Lung (tissue), 12 donors: ENCODE measurements around the gene BMP2K. TPM values are rescaled to one million over a fixed set of nuclear protein-coding genes. Genes with fewer than 3 reads are reported as not detected.

Experiments
- ATAC-seq: fragments of 200-7000 bp; cut with Tn5 transposase; one replicate; pipeline ENCODE4 v1.9.1; 2020; ENCODE audit warnings: moderate number of reproducible peaks; ENCODE audit not compliant: insufficient read depth, low FRiP score
- DNase-seq, 3 donors: peaks; one replicate each; pipeline ENCODE4 v3.0.0-alpha.2; 2013 to 2017
- H3K27ac ChIP-seq, 2 donors: one replicate each; pipeline ENCODE4 v1.5.1; 2013; ENCODE audit warnings: mild to moderate bottlenecking in 2 of 2, moderate library complexity in 2 of 2, control low read depth in 1 of 2, inconsistent platforms in 1 of 2, low read depth in 1 of 2, low read length in 1 of 2
- H3K27me3 ChIP-seq, 3 donors: one replicate each; pipeline ENCODE4 v1.5.1; 2013; ENCODE audit warnings: low read length in 2 of 3; ENCODE audit not compliant: control insufficient read depth in 3 of 3, insufficient read depth in 3 of 3
- H3K36me3 ChIP-seq, 4 donors: one replicate each; pipeline ENCODE4 v1.5.1; 2013; ENCODE audit warnings: low read length in 4 of 4, mild to moderate bottlenecking in 1 of 4, moderate library complexity in 1 of 4; ENCODE audit not compliant: control insufficient read depth in 4 of 4, insufficient read depth in 4 of 4
- H3K4me1 ChIP-seq, 5 donors: one replicate each; pipeline ENCODE4 v1.5.1; 2013; ENCODE audit warnings: low read length in 5 of 5, mild to moderate bottlenecking in 2 of 5, moderate library complexity in 1 of 5; ENCODE audit not compliant: control insufficient read depth in 5 of 5, insufficient read depth in 5 of 5
- H3K4me3 ChIP-seq: one replicate; pipeline ENCODE4 v1.5.1; 2013; ENCODE audit warnings: mild to moderate bottlenecking, control low read depth, moderate library complexity
- H3K9ac ChIP-seq, 2 donors: one replicate each; pipeline ENCODE4 v1.5.1; 2013; ENCODE audit warnings: low read length in 2 of 2, control low read depth in 1 of 2; ENCODE audit not compliant: insufficient read depth in 1 of 2
- H3K9me3 ChIP-seq, 4 donors: one replicate each; pipeline ENCODE4 v1.5.1; 2013; ENCODE audit warnings: low read length in 3 of 4, mild to moderate bottlenecking in 1 of 4, moderate library complexity in 1 of 4; ENCODE audit not compliant: control insufficient read depth in 4 of 4, insufficient read depth in 3 of 4
- WGBS, 2 donors: extraction: QIAGEN DNeasy Blood & Tissue Kit; methylation state at CpG; one replicate each; pipeline ENCODE4 v1.1.7; 2013; 5-methylcytosine and 5-hydroxymethylcytosine counted together
- polyA plus RNA-seq, 2 donors: library from polyadenylated mRNA; stranded (reverse); fragments of 200-250 nt; gene quantifications; one replicate each; pipeline ENCODE4 v1.2.1, GENCODE V29; 2013
- total RNA-seq, 2 donors: library from RNA; depleted of rRNA in 1 of 2; stranded (reverse); fragments of >200 nt in 1 of 2; gene quantifications; one replicate each; pipeline ENCODE4 v1.2.1, GENCODE V29; 2014 to 2021
- TF ChIP-seq, protein P1 (sequence below): IDR thresholded peaks from 2 replicates; pipeline ENCODE4 v1.5.1; 2012; ENCODE audit warnings: mild to moderate bottlenecking; ENCODE audit errors: control extremely low read depth, extremely low read depth
- donor health status: control.
- donor health status: control.
- donor health status: Bipolar disorder and iron deficiency.
- donor health status: healthy.
- donor health status: DM: yes; HTN: yes; CAD: no.

The BMP2K gene
- total and polyA plus RNA-seq, 4 donors = 10.0 to 89.7 (median 26.0) TPM

DNA sequence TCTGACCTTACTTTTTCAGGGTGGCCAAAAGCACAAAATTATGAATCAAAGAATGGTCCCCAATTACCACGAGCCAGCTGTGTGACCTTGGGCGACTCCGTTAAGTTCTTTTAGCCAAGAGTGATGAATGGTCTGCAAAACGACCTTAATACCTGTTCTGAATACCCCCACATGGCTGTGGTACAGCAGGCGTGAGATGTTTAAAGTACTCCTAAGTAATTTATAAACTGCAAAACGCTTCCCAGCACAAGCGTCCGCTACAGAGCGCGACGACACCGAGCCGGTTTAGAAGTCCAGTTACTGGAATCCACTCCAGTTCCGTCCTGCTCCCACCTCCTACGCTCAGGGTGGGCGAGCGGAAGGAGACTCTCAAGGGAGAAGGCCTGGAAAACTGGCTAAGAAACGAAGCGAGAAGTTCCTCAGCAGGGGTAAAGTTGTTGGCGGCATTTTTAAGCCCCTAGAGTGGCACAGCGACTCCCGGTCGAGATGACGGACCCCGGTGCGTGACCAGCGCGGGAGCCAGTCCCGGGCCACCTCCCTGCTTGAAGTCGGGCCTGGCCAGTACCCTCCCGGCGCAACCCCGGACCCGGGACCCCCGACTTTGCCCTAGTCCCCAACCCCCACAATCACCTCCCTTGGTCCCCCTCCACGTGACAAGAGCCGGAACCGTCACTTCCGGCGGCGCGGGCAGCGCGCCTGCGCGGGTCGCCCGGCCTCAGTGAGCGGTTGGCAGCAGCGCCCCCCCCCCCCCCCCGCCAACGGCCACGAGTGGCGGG is 659 bp upstream of the BMP2K start:
- H3K9ac ChIP-seq = peak overlapping the region; percentile 94 to 98
- no peaks in the 10 kb centered on the region for H3K27me3 ChIP-seq
- ATAC-seq (peak; percentile 84), DNase-seq (peak; percentile 93 to 96 (median 94))
- H3K9me3 ChIP-seq = no peaks in the 10 kb centered on the region
- H3K27ac ChIP-seq = peak overlapping the region; percentile 96 to 98
- TF ChIP-seq, protein P1, sequence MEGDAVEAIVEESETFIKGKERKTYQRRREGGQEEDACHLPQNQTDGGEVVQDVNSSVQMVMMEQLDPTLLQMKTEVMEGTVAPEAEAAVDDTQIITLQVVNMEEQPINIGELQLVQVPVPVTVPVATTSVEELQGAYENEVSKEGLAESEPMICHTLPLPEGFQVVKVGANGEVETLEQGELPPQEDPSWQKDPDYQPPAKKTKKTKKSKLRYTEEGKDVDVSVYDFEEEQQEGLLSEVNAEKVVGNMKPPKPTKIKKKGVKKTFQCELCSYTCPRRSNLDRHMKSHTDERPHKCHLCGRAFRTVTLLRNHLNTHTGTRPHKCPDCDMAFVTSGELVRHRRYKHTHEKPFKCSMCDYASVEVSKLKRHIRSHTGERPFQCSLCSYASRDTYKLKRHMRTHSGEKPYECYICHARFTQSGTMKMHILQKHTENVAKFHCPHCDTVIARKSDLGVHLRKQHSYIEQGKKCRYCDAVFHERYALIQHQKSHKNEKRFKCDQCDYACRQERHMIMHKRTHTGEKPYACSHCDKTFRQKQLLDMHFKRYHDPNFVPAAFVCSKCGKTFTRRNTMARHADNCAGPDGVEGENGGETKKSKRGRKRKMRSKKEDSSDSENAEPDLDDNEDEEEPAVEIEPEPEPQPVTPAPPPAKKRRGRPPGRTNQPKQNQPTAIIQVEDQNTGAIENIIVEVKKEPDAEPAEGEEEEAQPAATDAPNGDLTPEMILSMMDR = no peak
- no peaks in the 10 kb centered on the region for H3K36me3 ChIP-seq
- H3K4me3 ChIP-seq = peak overlapping the region; percentile 73
- peaks cover 0 to 31% (median 6%) of the 10 kb centered on the region in 5 donors for H3K4me1 ChIP-seq
- WGBS, 2 donors = 0% methylated on average over 40 to 52 of the region's 54 CpGs

DNA sequence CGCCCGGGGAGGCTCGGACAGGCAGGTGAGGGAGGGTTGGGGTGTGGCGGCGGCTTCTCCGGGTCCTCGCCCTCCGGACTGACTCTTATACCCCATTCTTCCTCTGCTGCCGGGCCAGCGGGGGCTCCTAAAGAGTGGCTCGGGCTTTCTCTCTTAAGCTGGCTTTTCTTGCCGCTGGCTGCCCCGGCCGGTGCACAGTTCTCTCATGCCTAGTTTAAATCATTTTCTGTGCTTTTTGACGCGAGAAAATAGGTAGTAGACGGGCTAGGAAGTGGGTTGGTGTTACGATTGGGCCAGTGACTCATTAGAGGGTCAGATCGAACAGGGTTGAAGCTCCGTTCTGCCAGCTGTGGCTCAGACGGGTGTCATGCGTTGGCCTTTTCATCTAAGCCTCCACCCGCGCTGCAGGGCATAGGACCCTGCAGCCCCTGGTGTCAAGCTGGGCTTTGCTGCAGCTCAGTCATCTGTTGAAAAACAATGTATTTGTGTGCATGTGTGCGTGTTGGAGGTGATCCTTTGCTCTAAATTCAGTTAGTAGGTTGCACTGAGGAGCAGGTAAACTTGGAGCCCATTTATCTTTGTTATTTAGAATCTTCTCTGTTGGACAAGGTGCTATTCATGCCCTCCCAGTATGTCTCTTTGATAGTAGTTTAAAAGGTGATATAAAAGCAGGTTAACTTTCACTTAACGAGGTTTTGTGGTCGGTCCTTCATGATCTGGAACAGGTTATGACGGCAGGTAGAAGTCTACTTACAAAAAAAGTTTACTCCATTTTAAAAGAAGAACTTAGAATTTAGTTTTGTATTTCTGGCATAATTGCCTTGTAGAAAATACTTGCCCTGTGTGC is 802 bp downstream of the BMP2K start:
- Histone ChIP-seq H3K27ac (peak overlapping the region; percentile 91 to 98), H3K9me3 (no peaks in the 10 kb centered on the region), H3K36me3 (peaks cover 0 to 3% (median 0%) of the 10 kb centered on the region in 4 donors), H3K4me3 (peak overlapping the region; percentile 91), H3K9ac (peak overlapping the region; percentile 4 to 90), H3K4me1 (peaks cover 0 to 31% (median 6%) of the 10 kb centered on the region in 5 donors), H3K27me3 (no peaks in the 10 kb centered on the region)
- TF ChIP-seq, protein P1 = no peak
- peak; percentile 15 for ATAC-seq
- 2 to 3% methylated on average over 25 to 28 of the region's 28 CpGs for WGBS, 2 donors
- DNase-seq = peak; percentile 49 to 65 (median 52)

DNA sequence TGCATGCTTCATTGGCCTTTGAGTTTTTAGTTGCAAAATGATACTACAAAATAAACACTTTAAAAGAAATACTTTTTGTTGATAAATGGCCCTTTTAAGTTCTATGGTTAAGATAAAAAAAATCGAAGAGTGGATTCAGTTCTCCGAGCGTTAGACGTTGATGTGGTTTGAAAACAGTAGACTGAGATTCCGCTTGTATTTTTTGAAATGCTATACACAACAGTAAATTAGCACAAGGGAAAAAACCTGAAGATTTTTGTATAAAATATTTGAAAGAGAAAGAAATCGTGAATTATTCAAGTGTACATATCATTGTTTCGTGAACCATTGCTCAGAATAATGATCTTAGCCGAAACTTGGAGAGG is 1.4 kb downstream of the BMP2K start:
- peaks cover 0 to 3% (median 0%) of the 10 kb centered on the region in 4 donors for H3K36me3 ChIP-seq
- 34 to 57% methylated on average over 8 of the region's 8 CpGs for WGBS, 2 donors
- TF ChIP-seq, protein P1 = no peak
- peaks cover 0 to 31% (median 6%) of the 10 kb centered on the region in 5 donors for H3K4me1 ChIP-seq
- peak in 1 of 3 donors; percentile 30 for DNase-seq
- peak overlapping the region in 1 of 2 donors; percentile 90 for H3K9ac ChIP-seq
- H3K27me3 ChIP-seq = no peaks in the 10 kb centered on the region
- H3K27ac ChIP-seq = no peak overlapping the region
- ATAC-seq = no peak
- H3K4me3 ChIP-seq = no peak overlapping the region
- no peaks in the 10 kb centered on the region for H3K9me3 ChIP-seq
